GM12878 (cell line): ENCODE data around the gene HDHD2. TPM values are rescaled to one million over a fixed set of nuclear protein-coding genes. Genes with fewer than 3 reads are reported as not detected.

Source experiments
- ATAC-seq: fragments of 200-7000 bp; cut with Tn5 transposase; 3 replicates; pipeline ENCODE4 v1.9.1; 2020; ENCODE audit warnings: mild to moderate bottlenecking, moderate library complexity
- BruUV-seq: library from RNA; stranded (reverse); fragments of 400-500 nt; replicated peaks from 2 replicates; lab custom pipeline; 2021; lab: Mats Ljungman, UMichigan
- CTCF ChIA-PET: fragments of 300-600 bp; sonication (Branson Sonifier 250); formaldehyde crosslinking; extraction: SDS; loops from one replicate; lab custom pipeline; 2021; ENCODE audit warnings: inconsistent platforms; lab: Yijun Ruan, JAX
- POLR2A ChIA-PET: fragments of 350-600 bp; formaldehyde crosslinking; extraction: SDS; loops from one replicate; lab custom pipeline; 2021; ENCODE audit warnings: inconsistent platforms; lab: Charles Lee
- RAD21 ChIA-PET: fragments of 300-600 bp; sonication (Branson Sonifier 250); formaldehyde crosslinking; loops from one replicate; lab custom pipeline; 2023; ENCODE audit warnings: antibody characterized with exemption; ENCODE audit not compliant: unreplicated experiment; lab: Charles Lee
- SMC1A ChIA-PET: fragments of 300-600 bp; sonication (Branson Sonifier 250); formaldehyde crosslinking; loops from one replicate; lab custom pipeline; 2023; ENCODE audit not compliant: unreplicated experiment, uncharacterized antibody; lab: Charles Lee
- DNase-seq: peaks from one replicate; pipeline ENCODE4 v3.0.0-alpha.2; 2011; ENCODE audit warnings: low read depth, low spot score
- FAIRE-seq: peaks from 3 replicates; lab custom pipeline; 2011; peaks lifted over from hg19 to GRCh38; lab: Jason Lieb, UNC
- H2AFZ ChIP-seq: 2 replicates; pipeline ENCODE4 v1.6.0; 2011; ENCODE audit warnings: low read depth, low read length, control low read depth; ENCODE audit not compliant: control insufficient read depth
- H3K27ac ChIP-seq: 2 replicates; pipeline ENCODE4 v1.5.1; 2011; ENCODE audit warnings: control low read depth; ENCODE audit not compliant: control insufficient read depth, insufficient read depth
- H3K27me3 ChIP-seq, 2 experiments: replicated peaks in 1 of 2; 2 replicates each; pipeline versions ENCODE4 v1.6.0 to v1.6.1; 2011; ENCODE audit warnings: low read length in 1 of 2; ENCODE audit not compliant: control insufficient read depth in 2 of 2, insufficient read depth in 2 of 2
- H3K36me3 ChIP-seq, 2 experiments: 2 replicates each; pipeline ENCODE4 v1.5.1; 2011; ENCODE audit warnings: low read length in 1 of 2; ENCODE audit not compliant: control insufficient read depth in 2 of 2, insufficient read depth in 2 of 2
- H3K4me1 ChIP-seq: 2 replicates; pipeline ENCODE4 v1.6.1; 2011; ENCODE audit warnings: mild to moderate bottlenecking, low read length, moderate library complexity, mixed read lengths; ENCODE audit not compliant: control insufficient read depth, insufficient read depth
- H3K4me2 ChIP-seq: 2 replicates; pipeline ENCODE4 v1.6.0; 2011; ENCODE audit warnings: control low read depth; ENCODE audit not compliant: control insufficient read depth, insufficient read depth
- H3K4me3 ChIP-seq: fragments of 200-600 bp; sonication (generic); 2 replicates; pipeline ENCODE4 v1.5.1; 2016
- H3K79me2 ChIP-seq: 2 replicates; pipeline ENCODE4 v1.6.0; 2011; ENCODE audit warnings: low read length; ENCODE audit not compliant: control insufficient read depth, insufficient read depth
- H3K9ac ChIP-seq: 2 replicates; pipeline ENCODE4 v1.8.0; 2011; ENCODE audit warnings: low read length, control low read depth, mixed read lengths; ENCODE audit not compliant: control insufficient read depth, insufficient read depth
- H3K9me3 ChIP-seq: replicated peaks from 3 replicates; pipeline ENCODE4 v1.5.1; 2011; ENCODE audit warnings: mild to moderate bottlenecking, low read length; ENCODE audit not compliant: control insufficient read depth, insufficient read depth
- H4K20me1 ChIP-seq: 2 replicates; pipeline ENCODE4 v1.6.0; 2011; ENCODE audit not compliant: control insufficient read depth, insufficient read depth
- ASH2L ChIP-seq: fragments of 300-600, 200-600 bp; sonication (generic); IDR thresholded peaks from 2 replicates; pipeline ENCODE4 v1.6.1; 2017; ENCODE audit warnings: low read depth, mild to moderate bottlenecking, borderline replicate concordance
- BRCA1 ChIP-seq: IDR thresholded peaks from 2 replicates; pipeline ENCODE4 v1.6.1; 2011; ENCODE audit warnings: low read depth, low read length, improper control_type of control experiment
- CEBPB ChIP-seq, 2 experiments: fragments of 150-350 bp in 1 of 2; IDR thresholded peaks; 2 replicates each; pipeline ENCODE4 v1.6.1; 2012 to 2014; ENCODE audit warnings: low read depth in 2 of 2, low read length in 2 of 2, borderline replicate concordance in 1 of 2, inconsistent platforms in 1 of 2
- CREM ChIP-seq: IDR thresholded peaks from 2 replicates; pipeline ENCODE4 v1.6.1; 2014; ENCODE audit warnings: antibody characterized with exemption, low read depth
- EZH2 ChIP-seq: IDR thresholded peaks from 2 replicates; pipeline ENCODE4 v1.6.1; 2012; ENCODE audit warnings: low read depth, mild to moderate bottlenecking, control low read depth, inconsistent platforms, low read length, borderline replicate concordance; ENCODE audit not compliant: control insufficient read depth
- KLF5 ChIP-seq: fragments of 450-650 bp; IDR thresholded peaks from 2 replicates; pipeline ENCODE4 v1.6.1; 2014; ENCODE audit warnings: mild to moderate bottlenecking; ENCODE audit not compliant: partially characterized antibody
- LARP7 ChIP-seq: fragments of 450-650 bp; IDR thresholded peaks from 2 replicates; pipeline ENCODE4 v1.6.1; 2017; ENCODE audit warnings: mild to moderate bottlenecking
- MYB ChIP-seq: fragments of 150-350 bp; IDR thresholded peaks from 2 replicates; pipeline ENCODE4 v1.6.1; 2014; ENCODE audit warnings: mild to moderate bottlenecking, low read depth, low read length, borderline replicate concordance
- NFYB ChIP-seq: IDR thresholded peaks from 2 replicates; pipeline ENCODE4 v1.6.1; 2011; ENCODE audit warnings: low read depth, mild to moderate bottlenecking, low read length, improper control_type of control experiment, moderate library complexity; ENCODE audit not compliant: insufficient read depth
- NR2C1 ChIP-seq: fragments of 450-650 bp; IDR thresholded peaks from 2 replicates; pipeline ENCODE4 v1.6.1; 2017; ENCODE audit warnings: antibody characterized with exemption, mild to moderate bottlenecking, moderate library complexity
- PAX5 ChIP-seq: IDR thresholded peaks from 2 replicates; pipeline ENCODE4 v1.6.1; 2011; ENCODE audit warnings: low read depth, low read length, borderline replicate concordance
- PAX8 ChIP-seq: fragments of 450-650 bp; IDR thresholded peaks from 2 replicates; pipeline ENCODE4 v1.6.1; 2017; ENCODE audit warnings: mild to moderate bottlenecking, moderate library complexity
- POU2F2 ChIP-seq: IDR thresholded peaks from 3 replicates; pipeline ENCODE4 v1.6.1; 2011; ENCODE audit warnings: low read depth, mild to moderate bottlenecking, low read length, borderline replicate concordance
- RFX5 ChIP-seq: IDR thresholded peaks from 2 replicates; pipeline ENCODE4 v1.6.1; 2011; ENCODE audit warnings: low read depth, low read length, improper control_type of control experiment
- SUZ12 ChIP-seq: fragments of 200-600 bp; sonication (generic); IDR thresholded peaks from one replicate; pipeline ENCODE4 v1.6.1; 2018; ENCODE audit warnings: antibody characterized with exemption, mild to moderate bottlenecking; ENCODE audit not compliant: unreplicated experiment
- WRNIP1 ChIP-seq: IDR thresholded peaks from 2 replicates; pipeline ENCODE4 v1.6.1; 2011; ENCODE audit warnings: low read depth, low read length, improper control_type of control experiment, borderline replicate concordance
- ZSCAN29 ChIP-seq: fragments of 450-650 bp; IDR thresholded peaks from 2 replicates; pipeline ENCODE4 v1.6.1; 2017; ENCODE audit warnings: mild to moderate bottlenecking, moderate library complexity
- WGBS: methylation state at CpG from one replicate; pipeline ENCODE4 v1.1.6; 2016; ENCODE audit warnings: low lambda C conversion rate; ENCODE audit not compliant: insufficient replicate concordance, insufficient coverage; ENCODE audit errors: missing lambda C conversion rate; 5-methylcytosine and 5-hydroxymethylcytosine counted together
- in situ Hi-C: fragments of 300-500 bp; cut with MboI; formaldehyde crosslinking; loops from 9 replicates; pipeline ENCODE4 v1.14.3; 2018; ENCODE audit warnings: mixed read lengths
- intact Hi-C: fragments of 100-400 bp; cut with micrococcal nuclease; formaldehyde crosslinking; loops from one replicate; pipeline ENCODE4 v1.14.2; 2022; ENCODE audit not compliant: unreplicated experiment
- polyA plus RNA-seq, 11 experiments: library from polyadenylated mRNA; depleted of rRNA in 4 of 11; unstranded in 6 of 11; stranded (reverse) in 5 of 11; fragments of >200 nt; fragmentation: Nextera tagmentation in 4 of 11; fragmentation: Illumina TruSeq in 1 of 11; extraction: Ambion mirVana in 4 of 11; extraction: Trizol in 1 of 11; gene quantifications; 1 replicate in 1 of 11; 2 replicates in 10 of 11; pipeline versions ENCODE4 v1.2.1 to v1.2.3, GENCODE V29; 2011 to 2016; ENCODE audit warnings: inconsistent platforms in 2 of 11, missing spikeins in 2 of 11, low read depth in 1 of 11
- total RNA-seq, 4 experiments: library from RNA; depleted of rRNA in 3 of 4; stranded (reverse); fragments of >200 nt in 3 of 4; fragmentation: Illumina TruSeq in 1 of 4; extraction: Trizol in 1 of 4; gene quantifications; 2 replicates each; pipeline versions ENCODE4 v1.2.1 to v1.2.3, GENCODE V29; 2013 to 2021
- TF ChIP-seq, protein P1 (sequence below): IDR thresholded peaks from 2 replicates; pipeline ENCODE4 v1.6.1; 2012; ENCODE audit warnings: improper control_type of control experiment, low read depth, low read length; ENCODE audit not compliant: insufficient replicate concordance
- TF ChIP-seq, protein P2 (sequence below): IDR thresholded peaks from 2 replicates; pipeline ENCODE4 v1.6.1; 2011; ENCODE audit warnings: low read depth, low read length, improper control_type of control experiment, borderline replicate concordance

The HDHD2 gene
- total and polyA plus RNA-seq, 10 of the 15 experiments (the other 5 are each of a cell fraction or from before 2014, with no cell fraction given), result 4.6 to 29.1 (median 17.7) TPM

DNA sequence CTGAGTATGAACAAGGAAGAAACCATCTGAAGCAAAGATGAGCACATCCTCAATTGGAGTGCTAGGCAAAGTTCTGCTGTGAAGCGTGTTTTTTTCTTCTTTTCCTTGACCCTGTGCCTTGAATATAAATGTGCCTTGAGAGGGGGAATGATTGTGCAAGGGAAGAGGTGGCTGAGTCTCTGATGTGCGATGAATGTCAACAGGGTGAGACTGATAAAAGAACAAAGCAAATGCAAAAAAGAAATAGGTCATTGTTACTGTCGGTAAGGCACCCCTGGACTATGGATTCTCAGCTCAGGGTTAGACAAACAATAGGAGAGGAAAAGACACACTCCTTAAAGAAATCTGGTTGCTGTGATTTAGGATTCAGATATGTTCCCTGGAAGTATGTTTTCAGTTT is 54.5 kb downstream of the HDHD2 start:
- no peaks in the 10 kb centered on the region for H3K9me3 ChIP-seq
- H3K4me1 ChIP-seq, result no peaks in the 10 kb centered on the region
- no peaks in the 10 kb centered on the region for H3K79me2 ChIP-seq
- no TSS peak for BruUV-seq
- no peak overlapping the region for H3K4me3 ChIP-seq
- TF ChIP-seq ZSCAN29, result no peak
- no peak for TF ChIP-seq WRNIP1
- TF ChIP-seq LARP7, result no peak
- no peak for TF ChIP-seq KLF5
- no peak for TF ChIP-seq PAX5
- TF ChIP-seq, protein P1, sequence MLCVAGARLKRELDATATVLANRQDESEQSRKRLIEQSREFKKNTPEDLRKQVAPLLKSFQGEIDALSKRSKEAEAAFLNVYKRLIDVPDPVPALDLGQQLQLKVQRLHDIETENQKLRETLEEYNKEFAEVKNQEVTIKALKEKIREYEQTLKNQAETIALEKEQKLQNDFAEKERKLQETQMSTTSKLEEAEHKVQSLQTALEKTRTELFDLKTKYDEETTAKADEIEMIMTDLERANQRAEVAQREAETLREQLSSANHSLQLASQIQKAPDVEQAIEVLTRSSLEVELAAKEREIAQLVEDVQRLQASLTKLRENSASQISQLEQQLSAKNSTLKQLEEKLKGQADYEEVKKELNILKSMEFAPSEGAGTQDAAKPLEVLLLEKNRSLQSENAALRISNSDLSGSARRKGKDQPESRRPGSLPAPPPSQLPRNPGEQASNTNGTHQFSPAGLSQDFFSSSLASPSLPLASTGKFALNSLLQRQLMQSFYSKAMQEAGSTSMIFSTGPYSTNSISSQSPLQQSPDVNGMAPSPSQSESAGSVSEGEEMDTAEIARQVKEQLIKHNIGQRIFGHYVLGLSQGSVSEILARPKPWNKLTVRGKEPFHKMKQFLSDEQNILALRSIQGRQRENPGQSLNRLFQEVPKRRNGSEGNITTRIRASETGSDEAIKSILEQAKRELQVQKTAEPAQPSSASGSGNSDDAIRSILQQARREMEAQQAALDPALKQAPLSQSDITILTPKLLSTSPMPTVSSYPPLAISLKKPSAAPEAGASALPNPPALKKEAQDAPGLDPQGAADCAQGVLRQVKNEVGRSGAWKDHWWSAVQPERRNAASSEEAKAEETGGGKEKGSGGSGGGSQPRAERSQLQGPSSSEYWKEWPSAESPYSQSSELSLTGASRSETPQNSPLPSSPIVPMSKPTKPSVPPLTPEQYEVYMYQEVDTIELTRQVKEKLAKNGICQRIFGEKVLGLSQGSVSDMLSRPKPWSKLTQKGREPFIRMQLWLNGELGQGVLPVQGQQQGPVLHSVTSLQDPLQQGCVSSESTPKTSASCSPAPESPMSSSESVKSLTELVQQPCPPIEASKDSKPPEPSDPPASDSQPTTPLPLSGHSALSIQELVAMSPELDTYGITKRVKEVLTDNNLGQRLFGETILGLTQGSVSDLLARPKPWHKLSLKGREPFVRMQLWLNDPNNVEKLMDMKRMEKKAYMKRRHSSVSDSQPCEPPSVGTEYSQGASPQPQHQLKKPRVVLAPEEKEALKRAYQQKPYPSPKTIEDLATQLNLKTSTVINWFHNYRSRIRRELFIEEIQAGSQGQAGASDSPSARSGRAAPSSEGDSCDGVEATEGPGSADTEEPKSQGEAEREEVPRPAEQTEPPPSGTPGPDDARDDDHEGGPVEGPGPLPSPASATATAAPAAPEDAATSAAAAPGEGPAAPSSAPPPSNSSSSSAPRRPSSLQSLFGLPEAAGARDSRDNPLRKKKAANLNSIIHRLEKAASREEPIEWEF, result no peak
- no peak for TF ChIP-seq NR2C1
- TF ChIP-seq CEBPB (IDR thresholded peaks at IDR 0.05; ENCODE audit: borderline replicate concordance in 1 of 2, low read depth in 2 of 2, low read length in 2 of 2), result no peak
- TF ChIP-seq ASH2L, result no peak
- no peak for TF ChIP-seq PAX8
- no peak for TF ChIP-seq NFYB
- no peak for TF ChIP-seq EZH2
- no peak for TF ChIP-seq BRCA1
- TF ChIP-seq, protein P2, sequence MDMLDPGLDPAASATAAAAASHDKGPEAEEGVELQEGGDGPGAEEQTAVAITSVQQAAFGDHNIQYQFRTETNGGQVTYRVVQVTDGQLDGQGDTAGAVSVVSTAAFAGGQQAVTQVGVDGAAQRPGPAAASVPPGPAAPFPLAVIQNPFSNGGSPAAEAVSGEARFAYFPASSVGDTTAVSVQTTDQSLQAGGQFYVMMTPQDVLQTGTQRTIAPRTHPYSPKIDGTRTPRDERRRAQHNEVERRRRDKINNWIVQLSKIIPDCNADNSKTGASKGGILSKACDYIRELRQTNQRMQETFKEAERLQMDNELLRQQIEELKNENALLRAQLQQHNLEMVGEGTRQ, result no peak
- no peak for TF ChIP-seq POU2F2
- TF ChIP-seq SUZ12, result no peak
- no peak for TF ChIP-seq MYB
- no peak for TF ChIP-seq CREM
- no peak for TF ChIP-seq RFX5
- no peaks in the 10 kb centered on the region for H3K36me3 ChIP-seq
- H4K20me1 ChIP-seq, result no peaks in the 10 kb centered on the region
- H3K4me2 ChIP-seq, result no peak overlapping the region
- no peak for FAIRE-seq
- no peak for DNase-seq
- POLR2A ChIA-PET, result no interaction called here
- ATAC-seq, result no peak
- no peak overlapping the region for H3K9ac ChIP-seq
- H3K27ac ChIP-seq, result no peak overlapping the region
- WGBS, result 98% methylated on average over 3 of the region's 3 CpGs
- in situ Hi-C loops, result no loop called here
- intact Hi-C loops, result no loop called here
- CTCF ChIA-PET, result interaction anchor here (3.1 kb wide), 1 partner anchor 109 kb away, joined by 14 read pairs; no protein-coding TSS in a partner anchor
- SMC1A ChIA-PET, result no interaction called here
- RAD21 ChIA-PET, result no interaction called here
- no peaks in the 10 kb centered on the region for H3K27me3 ChIP-seq
- no peak overlapping the region for H2AFZ ChIP-seq
